HepG2 (cell line): ENCODE measurements around the gene DPEP3. TPM values are rescaled to one million over a fixed set of nuclear protein-coding genes. Genes with fewer than 3 reads are reported as not detected.
A peak's percentile ranks its signal among the peaks of the same experiment; 100 is the strongest.

Experiments
- BRF2 ChIP-seq: sonication (generic); formaldehyde crosslinking; IDR thresholded peaks from 2 replicates; pipeline ENCODE4 v1.8.1; 2022; ENCODE audit warnings: mild to moderate bottlenecking, missing genetic modification reagents
- CENPT ChIP-seq: sonication (generic); formaldehyde crosslinking; IDR thresholded peaks from 2 replicates; pipeline ENCODE4 v1.8.0; 2022; ENCODE audit warnings: low read depth, mild to moderate bottlenecking, moderate library complexity, missing genetic modification reagents
- CHCHD3 ChIP-seq: sonication (generic); formaldehyde crosslinking; IDR thresholded peaks from 2 replicates; pipeline ENCODE4 v1.8.0; 2022; ENCODE audit warnings: mild to moderate bottlenecking, missing genetic modification reagents, moderate library complexity
- FOXK1 ChIP-seq: sonication (generic); formaldehyde crosslinking; IDR thresholded peaks from 2 replicates; pipeline ENCODE4 v1.4.0; 2020; ENCODE audit warnings: low read depth, missing genetic modification reagents, borderline replicate concordance
- FOXO1 ChIP-seq: sonication (generic); formaldehyde crosslinking; IDR thresholded peaks from 2 replicates; pipeline ENCODE4 v1.4.0; 2020; ENCODE audit warnings: missing genetic modification reagents
- GABPA ChIP-seq, 2 experiments: IDR thresholded peaks; 2 replicates each; pipeline ENCODE4 v1.6.1; 2011 to 2016; ENCODE audit warnings: low read depth in 2 of 2, low read length in 1 of 2, missing biosample characterization in 1 of 2, missing genetic modification characterization in 1 of 2
- IRF9 ChIP-seq: sonication (generic); formaldehyde crosslinking; IDR thresholded peaks from 2 replicates; pipeline ENCODE4 v1.8.0; 2022; ENCODE audit warnings: missing genetic modification reagents, mild to moderate bottlenecking, borderline replicate concordance
- JDP2 ChIP-seq: sonication (generic); formaldehyde crosslinking; IDR thresholded peaks from 2 replicates; pipeline ENCODE4 v1.8.1; 2022; ENCODE audit warnings: missing genetic modification reagents, borderline replicate concordance
- KDM6A ChIP-seq: IDR thresholded peaks from 2 replicates; pipeline ENCODE4 v1.6.1; 2016; ENCODE audit warnings: low read depth
- NR3C1 ChIP-seq: sonication (generic); formaldehyde crosslinking; IDR thresholded peaks from 2 replicates; pipeline ENCODE4 v1.4.0; 2020; ENCODE audit warnings: missing genetic modification reagents
- RFX5 ChIP-seq: IDR thresholded peaks from 2 replicates; pipeline ENCODE4 v1.6.1; 2011; ENCODE audit warnings: low read depth, low read length, improper control_type of control experiment
- SOX6 ChIP-seq, 2 experiments: fragments of 450-650 bp in 1 of 2; sonication (generic) in 1 of 2; formaldehyde crosslinking in 1 of 2; IDR thresholded peaks; 2 replicates each; pipeline versions ENCODE4 v1.4.0 to v1.6.1; 2017 to 2020; ENCODE audit warnings: antibody characterized with exemption in 1 of 2, mild to moderate bottlenecking in 1 of 2, missing genetic modification reagents in 1 of 2
- U2AF1 ChIP-seq: fragments of 200-400 bp; formaldehyde crosslinking; optimal IDR thresholded peaks from 2 replicates; pipeline ENCODE3; 2017; ENCODE audit warnings: mild to moderate bottlenecking, low read depth, low read length
- ZBTB21 ChIP-seq: sonication (generic); formaldehyde crosslinking; IDR thresholded peaks from 2 replicates; pipeline ENCODE4 v1.4.0; 2020; ENCODE audit warnings: missing genetic modification reagents
- ZFP90 ChIP-seq: sonication (generic); formaldehyde crosslinking; IDR thresholded peaks from 2 replicates; pipeline ENCODE4 v1.8.0; 2022; ENCODE audit warnings: missing genetic modification reagents, mild to moderate bottlenecking, inconsistent platforms, borderline replicate concordance
- ZNF224 ChIP-seq: sonication (generic); formaldehyde crosslinking; IDR thresholded peaks from 2 replicates; pipeline ENCODE4 v1.5.0; 2020; ENCODE audit warnings: mild to moderate bottlenecking, missing genetic modification reagents
- ZNF292 ChIP-seq: sonication (generic); formaldehyde crosslinking; IDR thresholded peaks from 2 replicates; pipeline ENCODE4 v1.8.1; 2022; ENCODE audit warnings: mild to moderate bottlenecking, low read depth, missing genetic modification reagents, borderline replicate concordance
- ZNF333 ChIP-seq: sonication (generic); formaldehyde crosslinking; IDR thresholded peaks from 2 replicates; pipeline ENCODE4 v1.4.0; 2020; ENCODE audit warnings: mild to moderate bottlenecking, missing genetic modification reagents, borderline replicate concordance
- ZNF34 ChIP-seq: sonication (generic); formaldehyde crosslinking; IDR thresholded peaks from 2 replicates; pipeline ENCODE4 v1.4.0; 2020; ENCODE audit warnings: mild to moderate bottlenecking, missing genetic modification reagents, borderline replicate concordance
- ZNF354B ChIP-seq: sonication (generic); formaldehyde crosslinking; IDR thresholded peaks from 2 replicates; pipeline ENCODE4 v1.8.0; 2022; ENCODE audit warnings: mild to moderate bottlenecking, missing genetic modification reagents
- ZNF501 ChIP-seq: sonication (generic); formaldehyde crosslinking; IDR thresholded peaks from 2 replicates; pipeline ENCODE4 v1.5.1; 2020; ENCODE audit warnings: mild to moderate bottlenecking, moderate library complexity, missing genetic modification reagents
- ZNF570 ChIP-seq: sonication (generic); formaldehyde crosslinking; IDR thresholded peaks from 2 replicates; pipeline ENCODE4 v1.4.0; 2020; ENCODE audit warnings: mild to moderate bottlenecking, missing genetic modification reagents, borderline replicate concordance
- ZNF678 ChIP-seq: sonication (generic); formaldehyde crosslinking; IDR thresholded peaks from 2 replicates; pipeline ENCODE4 v1.4.0; 2020; ENCODE audit warnings: mild to moderate bottlenecking, missing genetic modification reagents
- ZNF792 ChIP-seq: IDR thresholded peaks from 2 replicates; pipeline ENCODE4 v1.6.1; 2016
- ZNF850 ChIP-seq: sonication (generic); formaldehyde crosslinking; conservative IDR thresholded peaks from 2 replicates; pipeline ENCODE4 v1.9.0; 2021; ENCODE audit warnings: mild to moderate bottlenecking, missing genetic modification reagents
- polyA plus RNA-seq, 8 experiments: library from polyadenylated mRNA; depleted of rRNA in 3 of 8; stranded (reverse) in 7 of 8; unstranded in 1 of 8; fragments of >200 nt; fragmentation: Illumina TruSeq in 4 of 8; extraction: Trizol in 4 of 8; gene quantifications; 2 replicates each; pipeline versions ENCODE4 v1.2.1 to v1.2.3, GENCODE V29; 2011 to 2016; ENCODE audit warnings: low read depth in 4 of 8, missing spikeins in 1 of 8, mixed read lengths in 1 of 8; ENCODE audit not compliant: insufficient read depth in 1 of 8
- total RNA-seq, 5 experiments: library from RNA; depleted of rRNA; stranded (reverse); fragments of >200 nt; fragmentation: Illumina TruSeq; extraction: Trizol; gene quantifications; 2 replicates each; pipeline ENCODE4 v1.2.3, GENCODE V29; 2016; ENCODE audit warnings: low read depth in 1 of 5
- TF ChIP-seq, protein P1 (sequence below): sonication (generic); formaldehyde crosslinking; IDR thresholded peaks from 2 replicates; pipeline ENCODE4 v1.5.0; 2020; ENCODE audit warnings: mild to moderate bottlenecking, missing genetic modification reagents

The DPEP3 gene
- total and polyA plus RNA-seq, 2 of the 13 experiments (the other 11 are each of a cell fraction or from before 2014, with no cell fraction given): not detected

GRCh38 chr16:67935402-67936123 lies 44.7 kb downstream of the DPEP3 start (continued):
- TF ChIP-seq GABPA (IDR thresholded peaks at IDR 0.05; ENCODE audit: low read depth, low read length) (no peak), GABPA (CRISPR knock-in tag; IDR thresholded peaks at IDR 0.05; ENCODE audit: low read depth) (peak; percentile 97), ZBTB21 (CRISPR knock-in tag) (peak; percentile 30; the same call in 1 of the 2 replicates), FOXO1 (no peak), ZNF224 (CRISPR knock-in tag) (peak; percentile 48; the same call in 1 of the 2 replicates), FOXK1 (CRISPR knock-in tag) (0 out of 2 replicates have a peak, but pooled peaks have one; percentile 46), U2AF1 (no peak), RFX5 (no peak), KDM6A (CRISPR knock-in tag) (0 out of 2 replicates have a peak, but pooled peaks have one; percentile 12), SOX6 (IDR thresholded peaks at IDR 0.05) (no peak), SOX6 (CRISPR knock-in tag; IDR thresholded peaks at IDR 0.05) (peak; percentile 75), ZFP90 (CRISPR knock-in tag) (peak; percentile 93), CENPT (CRISPR knock-in tag) (no peak; the same call in 1 of the 2 replicates), JDP2 (CRISPR knock-in tag) (no peak), ZNF333 (CRISPR knock-in tag) (peak; percentile 93; the same call in 1 of the 2 replicates), BRF2 (peak; percentile 90), ZNF292 (CRISPR knock-in tag) (no peak), NR3C1 (CRISPR knock-in tag) (no peak), ZNF501 (CRISPR knock-in tag) (peak; percentile 97), ZNF850 (no peak), ZNF678 (peak; percentile 93; the same call in 1 of the 2 replicates), ZNF792 (CRISPR knock-in tag) (peak; percentile 26; the same call in 1 of the 2 replicates), ZNF34 (CRISPR knock-in tag) (peak; percentile 90; the same call in 1 of the 2 replicates), ZNF570 (CRISPR knock-in tag) (no peak; the same call in 1 of the 2 replicates), IRF9 (CRISPR knock-in tag) (peak; percentile 79), CHCHD3 (CRISPR knock-in tag) (peak; percentile 22; the same call in 1 of the 2 replicates), ZNF354B (CRISPR knock-in tag) (peak; percentile 88; the same call in 1 of the 2 replicates)
- TF ChIP-seq, protein P1, sequence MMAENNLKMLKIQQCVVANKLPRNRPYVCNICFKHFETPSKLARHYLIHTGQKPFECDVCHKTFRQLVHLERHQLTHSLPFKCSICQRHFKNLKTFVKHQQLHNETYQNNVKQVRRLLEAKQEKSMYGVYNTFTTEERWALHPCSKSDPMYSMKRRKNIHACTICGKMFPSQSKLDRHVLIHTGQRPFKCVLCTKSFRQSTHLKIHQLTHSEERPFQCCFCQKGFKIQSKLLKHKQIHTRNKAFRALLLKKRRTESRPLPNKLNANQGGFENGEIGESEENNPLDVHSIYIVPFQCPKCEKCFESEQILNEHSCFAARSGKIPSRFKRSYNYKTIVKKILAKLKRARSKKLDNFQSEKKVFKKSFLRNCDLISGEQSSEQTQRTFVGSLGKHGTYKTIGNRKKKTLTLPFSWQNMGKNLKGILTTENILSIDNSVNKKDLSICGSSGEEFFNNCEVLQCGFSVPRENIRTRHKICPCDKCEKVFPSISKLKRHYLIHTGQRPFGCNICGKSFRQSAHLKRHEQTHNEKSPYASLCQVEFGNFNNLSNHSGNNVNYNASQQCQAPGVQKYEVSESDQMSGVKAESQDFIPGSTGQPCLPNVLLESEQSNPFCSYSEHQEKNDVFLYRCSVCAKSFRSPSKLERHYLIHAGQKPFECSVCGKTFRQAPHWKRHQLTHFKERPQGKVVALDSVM (CRISPR knock-in tag): no peak; the same call in 1 of the 2 replicates
